IPS DF 6.9 (cell line): Measurements from ENCODE around the gene SHISA8.
A peak's percentile ranks its signal among the peaks of the same experiment; 100 is the strongest.

ENCODE experiments used
- DNase-seq: peaks from one replicate; pipeline ENCODE4 v3.0.0-alpha.2; 2013; ENCODE audit warnings: low read depth, low spot score
- H3K27ac ChIP-seq: one replicate; pipeline ENCODE4 v1.5.1; 2013; ENCODE audit warnings: low read length, control low read depth
- H3K27me3 ChIP-seq: 2 replicates; pipeline ENCODE4 v1.6.1; 2013; ENCODE audit warnings: mild to moderate bottlenecking, low read length; ENCODE audit not compliant: control insufficient read depth, insufficient read depth
- H3K36me3 ChIP-seq: 2 replicates; pipeline ENCODE4 v1.6.1; 2013; ENCODE audit warnings: low read length; ENCODE audit not compliant: control insufficient read depth, insufficient read depth
- H3K4me1 ChIP-seq: 2 replicates; pipeline ENCODE4 v1.6.1; 2013; ENCODE audit warnings: low read length; ENCODE audit not compliant: control insufficient read depth, insufficient read depth
- H3K4me3 ChIP-seq: 2 replicates; pipeline ENCODE4 v1.5.1; 2013; ENCODE audit warnings: mild to moderate bottlenecking, low read length
- H3K9me3 ChIP-seq: 2 replicates; pipeline ENCODE4 v1.6.1; 2013; ENCODE audit warnings: low read length, inconsistent platforms; ENCODE audit not compliant: control insufficient read depth, insufficient read depth
- WGBS: extraction: QIAGEN DNeasy Blood & Tissue Kit; methylation state at CpG from one replicate; pipeline ENCODE4 v1.1.7; 2013; ENCODE audit warnings: mixed read lengths, missing lambda C conversion rate; ENCODE audit not compliant: insufficient read length, insufficient coverage; 5-methylcytosine and 5-hydroxymethylcytosine counted together

Gene SHISA8

GRCh38 chr22:41947424-41948080 lies 32.7 kb upstream of the SHISA8 start:
- H3K27ac ChIP-seq: no peak overlapping the region
- WGBS: no CpG with 5 or more reads among the region's 21 CpGs
- H3K4me3 ChIP-seq: no peak overlapping the region; the same call in 1 of the 2 replicates

GRCh38 chr22:41946629-41947423 lies 32.0 kb upstream of the SHISA8 start, which contains the start of gene CENPM:
TSS of gene CENPM (minus strand) at chr22:41947152. CDS start at chr22:41947076, 76 bp downstream.
- Histone ChIP-seq H3K4me3 (peak within 1 kb of the TSS; percentile 58), H3K9me3 (no peaks in the 10 kb centered on the region), H3K27ac (no peak within 1 kb of the TSS), H3K36me3 (peaks cover 13% of the 10 kb centered on the region; the same call in 1 of the 2 replicates), H3K4me1 (peaks cover 10% of the 10 kb centered on the region), H3K27me3 (no peaks in the 10 kb centered on the region)
- no CpG with 5 or more reads among the region's 56 CpGs for WGBS
- peak; percentile 92 for DNase-seq

More at GRCh38 chr22:41947424-41948080, 32.7 kb upstream of the SHISA8 start:
- Histone ChIP-seq H3K9me3 (no peaks in the 10 kb centered on the region), H3K27me3 (no peaks in the 10 kb centered on the region), H3K36me3 (peaks cover 11% of the 10 kb centered on the region; the same call in 1 of the 2 replicates), H3K4me1 (peaks cover 10% of the 10 kb centered on the region)
- DNase-seq: no peak

GRCh38 chr22:41943661-41944209 lies 28.9 kb upstream of the SHISA8 start:
- WGBS: no CpG with 5 or more reads among the region's 9 CpGs
- Histone ChIP-seq H3K36me3 (peaks cover 28% of the 10 kb centered on the region), H3K27me3 (no peaks in the 10 kb centered on the region), H3K4me1 (peaks cover 6% of the 10 kb centered on the region), H3K4me3 (no peak overlapping the region), H3K9me3 (no peaks in the 10 kb centered on the region), H3K27ac (no peak overlapping the region)
- DNase-seq: no peak

GRCh38 chr22:41940832-41941765 lies 26.2 kb upstream of the SHISA8 start:
- Histone ChIP-seq H3K9me3 (no peaks in the 10 kb centered on the region), H3K4me3 (no peak overlapping the region), H3K4me1 (peaks cover 3% of the 10 kb centered on the region; the same call in 1 of the 2 replicates), H3K27ac (no peak overlapping the region), H3K27me3 (no peaks in the 10 kb centered on the region), H3K36me3 (peaks cover 32% of the 10 kb centered on the region)
- WGBS: no CpG with 5 or more reads among the region's 13 CpGs
- no peak for DNase-seq

GRCh38 chr22:41939981-41940831 lies 25.3 kb upstream of the SHISA8 start:
- Histone ChIP-seq H3K36me3 (peaks cover 32% of the 10 kb centered on the region), H3K9me3 (no peaks in the 10 kb centered on the region), H3K27ac (no peak overlapping the region), H3K4me3 (no peak overlapping the region), H3K27me3 (no peaks in the 10 kb centered on the region), H3K4me1 (no peaks in the 10 kb centered on the region)
- no CpG with 5 or more reads among the region's 13 CpGs for WGBS
- DNase-seq: no peak

- no peaks in the 10 kb centered on the region for H3K4me1 ChIP-seq
- H3K27me3 ChIP-seq: no peaks in the 10 kb centered on the region
- no peak overlapping the region for H3K4me3 ChIP-seq
- no CpG with 5 or more reads among the region's 2 CpGs for WGBS
- DNase-seq: no peak
- H3K9me3 ChIP-seq: no peaks in the 10 kb centered on the region
- H3K27ac ChIP-seq: no peak overlapping the region
- peaks cover 19% of the 10 kb centered on the region for H3K36me3 ChIP-seq
These were observed 22.0 kb upstream of the SHISA8 start for GRCh38 chr22:41936894-41937169.

GRCh38 chr22:41935509-41935908 lies 20.6 kb upstream of the SHISA8 start:
- Histone ChIP-seq H3K27ac (no peak overlapping the region), H3K4me1 (no peaks in the 10 kb centered on the region), H3K9me3 (no peaks in the 10 kb centered on the region), H3K4me3 (no peak overlapping the region), H3K27me3 (no peaks in the 10 kb centered on the region), H3K36me3 (peaks cover 12% of the 10 kb centered on the region)
- WGBS: no CpG with 5 or more reads among the region's 9 CpGs
- no peak for DNase-seq

GRCh38 chr22:41935015-41935351 lies 20.1 kb upstream of the SHISA8 start:
- Histone ChIP-seq H3K4me1 (no peaks in the 10 kb centered on the region), H3K9me3 (no peaks in the 10 kb centered on the region), H3K27me3 (no peaks in the 10 kb centered on the region), H3K36me3 (peaks cover 12% of the 10 kb centered on the region), H3K4me3 (no peak overlapping the region), H3K27ac (no peak overlapping the region)
- WGBS: no CpG with 5 or more reads among the region's 4 CpGs
- no peak for DNase-seq

- DNase-seq: no peak
- no peaks in the 10 kb centered on the region for H3K27me3 ChIP-seq
- H3K9me3 ChIP-seq: no peaks in the 10 kb centered on the region
- WGBS: no CpG with 5 or more reads among the region's 17 CpGs
- no peak overlapping the region for H3K27ac ChIP-seq
- peaks cover 11% of the 10 kb centered on the region for H3K36me3 ChIP-seq
- no peak overlapping the region for H3K4me3 ChIP-seq
- H3K4me1 ChIP-seq: no peaks in the 10 kb centered on the region
These were observed 19.6 kb upstream of the SHISA8 start for GRCh38 chr22:41934284-41935014.
